ENCODE measurements around the gene ZC3H13.

DNA sequence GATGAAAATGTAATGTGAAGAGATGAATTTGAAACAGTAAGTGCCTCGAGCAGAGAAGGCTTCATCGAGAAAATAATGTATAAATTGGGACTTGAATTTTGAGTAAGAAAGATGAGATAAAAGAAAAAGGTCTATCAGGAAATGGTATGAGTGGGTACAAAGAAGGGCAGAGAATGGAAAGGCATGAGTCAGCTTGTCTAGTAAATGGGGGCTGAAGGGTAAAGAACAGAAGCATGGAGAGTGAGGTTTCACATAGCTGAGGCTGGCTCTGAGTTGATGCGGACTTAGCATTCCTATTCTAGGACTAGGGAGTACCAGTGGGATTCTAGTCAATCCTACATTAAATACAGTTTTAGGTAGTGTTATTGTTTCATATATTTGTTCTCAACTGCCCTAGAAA lies 85.8 kb downstream of the ZC3H13 start:
- TF ChIP-seq, protein P1, sequence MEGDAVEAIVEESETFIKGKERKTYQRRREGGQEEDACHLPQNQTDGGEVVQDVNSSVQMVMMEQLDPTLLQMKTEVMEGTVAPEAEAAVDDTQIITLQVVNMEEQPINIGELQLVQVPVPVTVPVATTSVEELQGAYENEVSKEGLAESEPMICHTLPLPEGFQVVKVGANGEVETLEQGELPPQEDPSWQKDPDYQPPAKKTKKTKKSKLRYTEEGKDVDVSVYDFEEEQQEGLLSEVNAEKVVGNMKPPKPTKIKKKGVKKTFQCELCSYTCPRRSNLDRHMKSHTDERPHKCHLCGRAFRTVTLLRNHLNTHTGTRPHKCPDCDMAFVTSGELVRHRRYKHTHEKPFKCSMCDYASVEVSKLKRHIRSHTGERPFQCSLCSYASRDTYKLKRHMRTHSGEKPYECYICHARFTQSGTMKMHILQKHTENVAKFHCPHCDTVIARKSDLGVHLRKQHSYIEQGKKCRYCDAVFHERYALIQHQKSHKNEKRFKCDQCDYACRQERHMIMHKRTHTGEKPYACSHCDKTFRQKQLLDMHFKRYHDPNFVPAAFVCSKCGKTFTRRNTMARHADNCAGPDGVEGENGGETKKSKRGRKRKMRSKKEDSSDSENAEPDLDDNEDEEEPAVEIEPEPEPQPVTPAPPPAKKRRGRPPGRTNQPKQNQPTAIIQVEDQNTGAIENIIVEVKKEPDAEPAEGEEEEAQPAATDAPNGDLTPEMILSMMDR (conservative IDR thresholded peaks at IDR 0.05), result no peak
- TF ChIP-seq ZFX (IDR thresholded peaks at IDR 0.05), result no peak

Measured in C4-2B (cell line).